ENCODE data around the gene ADGRG7.
A peak's percentile ranks its signal among the peaks of the same experiment; 100 is the strongest.
"Not testable (repeated sequence)": the region's sequence is repeated elsewhere in the genome, so short reads cannot be mapped to it uniquely, and the experiment has no call there.

The ADGRG7 gene, protein sequence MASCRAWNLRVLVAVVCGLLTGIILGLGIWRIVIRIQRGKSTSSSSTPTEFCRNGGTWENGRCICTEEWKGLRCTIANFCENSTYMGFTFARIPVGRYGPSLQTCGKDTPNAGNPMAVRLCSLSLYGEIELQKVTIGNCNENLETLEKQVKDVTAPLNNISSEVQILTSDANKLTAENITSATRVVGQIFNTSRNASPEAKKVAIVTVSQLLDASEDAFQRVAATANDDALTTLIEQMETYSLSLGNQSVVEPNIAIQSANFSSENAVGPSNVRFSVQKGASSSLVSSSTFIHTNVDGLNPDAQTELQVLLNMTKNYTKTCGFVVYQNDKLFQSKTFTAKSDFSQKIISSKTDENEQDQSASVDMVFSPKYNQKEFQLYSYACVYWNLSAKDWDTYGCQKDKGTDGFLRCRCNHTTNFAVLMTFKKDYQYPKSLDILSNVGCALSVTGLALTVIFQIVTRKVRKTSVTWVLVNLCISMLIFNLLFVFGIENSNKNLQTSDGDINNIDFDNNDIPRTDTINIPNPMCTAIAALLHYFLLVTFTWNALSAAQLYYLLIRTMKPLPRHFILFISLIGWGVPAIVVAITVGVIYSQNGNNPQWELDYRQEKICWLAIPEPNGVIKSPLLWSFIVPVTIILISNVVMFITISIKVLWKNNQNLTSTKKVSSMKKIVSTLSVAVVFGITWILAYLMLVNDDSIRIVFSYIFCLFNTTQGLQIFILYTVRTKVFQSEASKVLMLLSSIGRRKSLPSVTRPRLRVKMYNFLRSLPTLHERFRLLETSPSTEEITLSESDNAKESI

DNA sequence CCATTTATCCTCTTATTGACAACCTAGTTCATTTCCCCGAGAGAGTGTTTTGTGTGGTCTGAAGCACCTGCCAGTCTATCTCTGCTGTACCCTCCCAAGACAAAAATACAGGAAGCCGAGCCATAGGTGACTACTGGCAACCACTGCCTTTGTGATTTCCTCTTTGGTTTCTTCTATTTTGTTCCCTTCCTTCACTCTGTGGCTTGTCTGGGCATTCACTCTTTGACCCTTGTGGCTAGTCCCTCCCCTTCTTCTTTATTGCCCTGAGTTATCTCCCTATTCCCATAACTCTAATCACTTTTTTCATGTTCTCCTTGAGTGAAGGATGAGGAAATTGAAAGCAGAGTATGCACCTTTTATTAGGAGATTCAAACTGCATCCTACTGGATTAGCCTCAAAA, at the start of gene ADGRG7:
Gene ADGRG7, plus strand, starts transcription at position 297 of the 400 bp plus-strand sequence. CDS start 256 bp downstream, outside the sequence.
- no peak for DNase-seq (ENCODE audit: low spot score)

DNA sequence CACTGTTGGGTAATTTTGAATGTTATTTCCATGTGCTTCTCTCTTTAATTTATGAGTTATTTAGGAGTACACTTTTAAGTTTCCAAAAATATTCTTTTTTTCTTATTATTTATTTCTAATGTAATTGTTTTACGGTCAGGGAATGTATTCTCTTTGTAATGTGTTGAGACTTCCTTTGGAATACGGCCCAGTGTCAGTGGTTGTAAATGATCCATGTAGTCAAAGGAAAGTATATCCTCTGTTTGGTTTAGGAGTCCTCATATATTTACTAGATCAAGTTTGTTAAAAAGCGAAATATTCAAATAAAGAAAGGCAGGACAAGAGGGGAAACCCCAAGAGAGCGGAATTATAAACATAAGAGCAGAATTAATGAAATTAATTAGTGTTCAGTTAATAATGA, 49.0 kb upstream of the ADGRG7 start:
- no peak for DNase-seq (ENCODE audit: low spot score)

DNA sequence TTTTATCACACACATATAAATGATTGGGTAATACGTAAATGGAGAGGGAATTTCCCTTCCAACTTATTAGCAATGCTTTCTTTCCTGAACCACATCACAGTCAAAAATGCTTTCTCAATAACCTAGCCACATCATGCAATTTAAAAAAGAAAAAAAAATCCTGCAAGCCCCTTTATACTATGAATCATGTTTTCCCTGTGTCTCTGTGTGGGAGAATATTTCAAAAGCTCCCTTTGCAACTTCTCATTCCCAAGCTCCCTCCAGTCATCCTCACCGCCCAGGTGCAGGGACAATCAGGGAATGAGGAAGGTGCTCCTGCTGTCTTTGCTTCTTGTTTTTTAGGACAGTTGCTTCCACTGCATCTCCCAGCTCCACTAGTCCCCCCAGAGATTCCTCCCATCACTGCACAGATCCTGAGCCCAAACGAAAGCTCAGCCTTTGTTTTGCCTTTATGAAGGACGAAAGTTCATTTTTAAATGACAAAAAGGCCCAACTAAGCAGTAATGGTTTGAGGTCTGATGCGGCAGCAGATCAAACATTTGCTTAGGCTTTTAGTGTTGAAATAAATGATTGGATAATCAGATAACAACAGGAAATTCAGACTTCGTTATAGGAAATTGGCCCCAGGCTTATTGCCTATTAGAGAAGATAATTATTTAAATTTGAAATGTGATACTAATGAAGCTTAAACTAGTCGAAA, 47.8 kb upstream of the ADGRG7 start:
- no peak for DNase-seq (ENCODE audit: low spot score)

DNA sequence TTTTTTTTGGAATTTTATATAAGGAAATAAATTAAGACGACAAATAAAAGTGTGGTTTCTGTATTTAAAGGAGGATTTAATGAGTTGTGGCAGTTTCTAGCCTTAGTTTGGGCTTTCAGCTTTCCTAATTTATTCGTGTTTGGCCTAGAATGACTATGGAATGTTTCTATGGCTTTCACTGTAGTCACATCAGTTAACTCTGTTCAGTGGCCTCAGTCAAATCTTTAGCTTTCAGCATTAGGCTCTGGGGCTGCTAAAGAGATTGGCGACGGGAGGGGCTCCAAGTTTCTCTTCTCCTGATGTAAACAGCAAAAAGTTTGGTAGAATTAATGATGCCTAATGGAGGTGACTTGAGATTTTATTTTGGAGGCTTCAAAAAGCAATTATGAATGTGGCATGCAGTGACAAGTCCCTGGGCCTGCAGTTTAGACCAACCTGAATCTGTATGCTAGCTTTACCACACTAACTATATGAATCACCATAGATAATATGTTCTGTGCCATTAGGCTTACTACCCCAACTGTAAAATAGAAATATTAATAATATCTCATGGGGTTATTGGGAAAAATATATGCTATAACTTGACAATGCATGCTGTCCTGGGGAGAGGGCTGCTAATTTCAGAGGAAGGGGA, 47.1 kb upstream of the ADGRG7 start:
- no peak for DNase-seq (ENCODE audit: low spot score)

DNA sequence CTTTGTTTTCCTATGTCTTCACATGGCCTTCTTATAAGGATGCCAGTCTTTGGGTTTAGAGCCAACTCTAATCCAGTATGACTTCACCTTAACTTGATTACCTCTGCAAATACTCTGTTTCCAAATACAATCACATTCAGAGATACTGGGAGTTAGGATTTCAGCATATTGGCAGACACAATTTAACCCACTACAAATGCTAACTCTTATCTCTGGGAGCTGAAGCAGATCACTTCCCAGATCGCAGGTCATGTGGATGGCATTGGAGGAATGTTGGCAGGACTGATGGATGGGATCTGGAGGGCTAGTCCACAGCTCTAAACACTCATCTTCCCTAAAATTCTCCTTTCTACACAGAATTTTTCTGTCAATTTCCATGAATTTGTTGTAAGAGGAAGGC, 46.2 kb upstream of the ADGRG7 start:
- no peak for DNase-seq (ENCODE audit: low spot score)

DNA sequence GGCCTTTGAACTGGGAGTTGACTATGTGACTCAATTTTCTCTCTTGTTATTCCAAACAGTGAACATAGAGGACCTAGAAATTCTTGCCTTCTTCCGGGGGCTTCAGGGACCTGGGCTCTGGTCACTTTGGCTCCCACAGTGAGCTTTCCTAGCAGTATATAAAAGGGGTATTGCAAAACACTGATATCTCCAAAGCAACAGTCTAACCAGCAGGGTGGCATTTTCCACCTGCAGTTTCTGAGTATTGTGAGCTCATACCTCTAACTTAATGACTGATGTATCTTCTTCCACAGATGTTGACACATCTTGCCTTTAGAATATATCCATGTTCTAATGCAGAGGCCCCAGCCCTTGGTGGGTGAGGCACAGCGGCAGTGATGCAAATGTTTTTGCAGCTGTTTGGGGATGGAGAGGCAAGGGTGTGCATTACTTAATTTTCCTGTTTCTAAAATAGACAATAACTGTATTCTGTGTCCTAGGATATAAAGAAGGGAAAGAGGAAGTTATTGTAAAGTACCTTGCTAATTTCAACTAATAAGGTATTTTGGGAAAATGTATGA, 45.7 kb upstream of the ADGRG7 start:
- DNase-seq (ENCODE audit: low spot score): no peak

DNA sequence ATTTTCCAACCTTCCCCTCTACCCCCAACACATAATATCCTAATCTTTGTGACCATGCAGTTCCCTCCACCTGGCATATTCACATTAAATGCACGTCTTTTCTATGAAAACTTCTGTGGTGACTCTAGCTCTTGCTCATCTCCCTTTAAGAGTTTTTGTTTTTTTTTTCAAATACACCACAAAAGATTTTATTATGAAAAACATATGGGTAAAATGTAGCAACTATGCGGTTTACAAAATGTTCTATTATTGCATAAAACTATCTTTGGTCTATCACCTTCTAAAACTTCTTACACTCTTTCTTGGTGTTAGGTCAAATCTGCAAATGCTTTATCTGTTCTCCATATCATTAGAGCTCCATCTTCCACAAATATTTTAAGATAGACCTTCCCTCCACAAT, 38.6 kb upstream of the ADGRG7 start:
- DNase-seq (ENCODE audit: low spot score): no peak

DNA sequence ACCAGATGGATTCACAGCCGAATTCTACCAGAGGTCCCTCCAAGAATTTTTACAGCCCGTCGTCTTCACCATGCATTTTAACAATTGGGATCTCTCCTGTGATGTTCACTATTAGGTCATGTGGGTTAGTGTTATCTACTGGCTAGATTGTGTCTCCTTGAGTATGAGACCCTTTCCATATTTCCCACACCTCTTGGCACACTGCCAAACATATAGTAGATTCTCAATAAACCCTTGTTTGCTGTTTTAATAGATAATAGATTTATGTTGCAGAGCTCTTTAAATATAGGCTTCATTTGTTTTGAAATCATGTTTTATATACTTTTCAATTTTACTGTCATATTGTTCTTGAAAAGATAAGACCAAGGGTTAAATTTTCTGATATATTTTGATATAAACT, 34.9 kb upstream of the ADGRG7 start:
- no peak for DNase-seq (ENCODE audit: low spot score)

DNA sequence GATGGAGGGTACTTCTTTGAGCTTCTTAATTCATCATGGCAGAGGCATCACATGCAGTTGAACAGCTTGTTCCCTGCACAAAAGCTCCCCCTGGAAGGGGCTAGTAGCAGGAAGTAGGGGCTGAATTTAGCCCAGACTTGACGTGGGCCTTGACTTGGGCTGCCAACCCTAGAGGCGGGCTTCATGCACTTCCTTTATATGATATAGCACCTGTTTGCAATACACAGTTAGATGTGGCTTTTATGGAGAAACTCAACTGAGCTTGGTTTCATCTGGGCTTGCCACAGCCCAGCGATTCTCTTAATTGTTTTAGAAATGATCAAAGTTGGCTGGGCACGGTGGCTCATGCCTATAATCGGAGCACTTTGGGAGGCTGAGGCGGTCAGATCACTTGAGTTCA, 33.7 kb upstream of the ADGRG7 start:
- DNase-seq (ENCODE audit: low spot score): no peak

DNA sequence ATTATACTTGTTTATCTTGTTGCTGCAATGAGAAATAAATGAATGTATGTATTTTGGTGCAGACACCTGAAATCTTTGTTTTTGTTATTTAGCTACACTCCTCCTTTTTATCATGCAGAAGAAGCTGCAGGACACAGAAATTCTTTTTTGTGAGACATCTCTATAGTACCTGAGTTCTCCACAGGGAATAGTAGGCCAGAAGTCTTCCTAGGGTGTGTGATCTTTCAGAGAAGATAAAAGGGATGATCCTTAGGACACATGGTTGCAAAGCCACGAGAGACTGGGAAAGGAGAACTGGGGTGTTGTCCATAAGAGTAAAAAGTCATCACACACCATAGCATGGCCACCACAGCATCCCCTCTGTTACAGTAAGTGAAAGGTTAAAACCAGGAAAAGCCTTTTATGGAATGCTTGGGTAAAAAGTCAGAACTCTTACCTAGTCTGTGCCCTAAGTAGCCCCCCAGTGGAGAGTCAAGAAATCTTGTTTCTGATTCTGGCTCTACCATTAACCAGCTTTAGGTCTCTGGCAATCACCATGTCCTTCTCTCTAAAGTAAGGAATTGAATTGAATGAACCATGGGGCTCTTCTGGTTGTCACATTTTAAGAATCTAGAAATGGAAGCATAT, 31.9 kb upstream of the ADGRG7 start:
- DNase-seq (ENCODE audit: low spot score): no peak

DNA sequence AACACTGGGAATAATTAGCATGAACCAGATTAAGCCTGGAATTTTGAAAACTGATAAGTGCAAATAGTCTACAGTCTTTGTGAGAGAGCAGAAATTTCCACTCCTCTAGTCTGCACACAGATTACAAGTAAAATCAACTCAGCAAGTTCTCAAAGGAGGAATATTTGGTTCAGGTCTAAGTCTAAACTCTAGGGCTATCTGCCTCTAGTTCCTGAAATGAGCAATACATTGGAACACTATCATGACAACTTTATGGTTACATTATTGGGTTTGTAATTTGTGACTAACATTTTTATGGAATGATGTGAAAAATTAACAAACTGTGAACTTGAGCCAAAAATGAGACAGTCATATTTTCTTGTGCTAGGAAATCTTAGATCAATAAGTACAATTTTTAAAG, 30.8 kb upstream of the ADGRG7 start:
- DNase-seq (ENCODE audit: low spot score): no peak

DNA sequence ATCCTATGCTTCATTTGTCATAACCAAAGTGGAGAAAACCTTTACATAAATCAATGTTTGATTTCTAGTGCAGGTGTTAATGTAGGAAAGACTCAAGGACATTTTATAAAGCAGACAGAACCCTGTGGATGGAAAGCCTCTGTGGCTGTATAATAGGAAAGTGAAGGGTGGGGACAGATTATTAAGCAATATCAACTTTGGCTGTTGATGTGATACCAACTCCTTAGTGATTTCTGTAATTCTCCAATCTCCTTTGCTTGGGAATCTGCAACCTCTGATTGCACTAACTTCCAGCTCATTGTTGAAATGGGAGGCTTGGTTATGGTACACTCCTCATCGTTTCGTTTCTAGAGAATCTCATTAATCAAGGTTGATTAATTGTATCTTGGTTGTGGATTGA, 29.3 kb upstream of the ADGRG7 start:
- no peak for DNase-seq (ENCODE audit: low spot score)

DNA sequence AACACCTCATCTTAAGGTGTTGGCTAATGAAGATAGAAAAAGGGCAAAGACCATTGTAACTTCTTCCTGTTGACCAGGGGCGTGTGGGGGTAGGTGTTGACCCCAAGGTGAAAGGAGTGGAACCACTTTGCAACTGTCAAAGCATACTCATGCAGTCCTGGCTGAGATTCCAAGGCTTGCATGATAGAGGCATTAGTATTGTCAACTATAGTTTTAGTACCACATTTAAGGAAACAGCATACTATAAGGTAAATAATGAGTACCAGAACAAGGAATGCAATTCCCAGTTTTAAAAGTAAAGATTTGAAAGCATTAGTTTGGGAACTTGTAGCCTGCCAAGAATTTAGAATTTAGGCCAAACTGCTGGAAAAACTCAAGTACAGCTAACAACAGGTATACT, 27.8 kb upstream of the ADGRG7 start:
- DNase-seq (ENCODE audit: low spot score): no peak

DNA sequence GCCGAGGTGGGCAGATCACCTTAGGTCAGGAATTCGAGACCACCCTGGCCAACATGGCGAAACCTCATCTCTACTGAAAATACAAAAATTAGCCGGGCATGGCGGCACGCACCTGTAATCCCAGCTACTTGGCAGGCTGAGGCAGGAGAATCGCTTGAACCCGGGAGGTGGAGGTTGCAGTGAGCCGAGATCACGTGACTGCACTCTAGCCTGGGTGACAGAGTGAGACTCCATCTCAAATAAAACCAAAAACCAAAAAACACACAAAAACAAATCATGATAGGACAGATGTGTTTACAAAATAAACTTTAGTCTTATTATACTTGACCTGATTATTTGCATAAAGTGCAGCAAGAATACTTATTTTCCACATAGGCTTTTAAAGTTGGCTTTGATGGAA, 27.2 kb upstream of the ADGRG7 start:
- DNase-seq (ENCODE audit: low spot score): not testable (repeated sequence)

DNA sequence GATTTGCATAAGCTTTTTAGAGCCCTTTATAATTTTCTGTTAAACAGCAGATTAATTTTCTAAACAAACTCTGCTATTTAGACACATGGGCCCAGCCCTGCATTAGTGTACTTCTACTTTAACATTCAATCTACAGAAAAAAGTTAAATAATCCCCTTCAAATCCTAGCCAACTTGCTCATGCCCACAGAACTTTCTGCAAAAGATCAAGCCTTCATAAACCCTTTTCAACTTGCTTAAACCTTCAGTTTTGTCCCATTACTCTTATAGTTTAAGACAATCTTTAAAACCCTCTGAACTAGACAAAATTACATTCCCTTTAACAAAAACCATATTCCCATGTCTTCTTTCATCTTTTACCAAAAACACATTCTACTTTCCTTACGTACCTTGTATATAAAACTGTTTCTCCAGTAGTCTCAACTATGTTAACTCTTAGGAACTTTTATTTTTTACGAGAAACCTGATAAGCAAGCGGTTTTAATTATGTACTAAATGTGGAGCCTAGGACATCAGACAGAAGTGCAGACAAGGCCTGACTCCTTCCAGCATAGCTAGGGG, 25.2 kb upstream of the ADGRG7 start:
- DNase-seq (ENCODE audit: low spot score): no peak

DNA sequence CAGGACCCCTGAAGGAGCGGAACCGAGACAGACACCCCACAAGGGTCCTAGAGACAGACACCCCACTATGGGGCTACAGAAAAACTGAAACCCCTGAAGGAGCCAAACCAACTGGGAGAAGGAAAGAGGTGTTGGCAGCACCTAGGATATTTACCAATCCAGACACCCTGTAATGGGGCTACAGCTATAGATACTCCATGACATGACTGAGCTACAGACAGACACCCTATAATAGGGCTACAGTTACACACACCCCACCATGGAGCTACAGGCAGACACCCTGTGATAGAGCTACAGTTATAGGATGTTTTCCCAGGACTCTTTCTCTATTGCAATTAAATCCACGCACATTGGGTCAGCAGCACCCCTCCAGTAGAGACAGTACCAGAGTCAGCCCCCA, 22.6 kb upstream of the ADGRG7 start:
- no peak for DNase-seq (ENCODE audit: low spot score)

DNA sequence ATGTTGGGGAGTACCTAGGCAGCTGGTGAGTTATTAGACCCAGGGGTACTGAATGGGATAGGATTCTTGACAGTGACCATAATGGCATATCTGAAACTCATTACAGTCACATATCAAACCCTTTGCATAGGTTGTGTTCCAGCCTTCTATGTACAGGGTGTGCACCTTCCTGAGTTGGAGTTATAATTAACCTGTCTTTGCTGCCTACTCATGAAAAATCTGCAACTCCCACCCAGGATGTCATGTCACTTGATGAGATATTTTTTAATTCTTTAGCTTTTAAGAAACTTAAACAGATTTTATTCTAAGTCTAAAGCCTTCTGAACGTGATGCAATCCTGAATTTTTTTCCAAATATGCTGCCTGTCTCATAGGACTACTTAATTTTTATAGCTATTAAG, 21.1 kb upstream of the ADGRG7 start:
- DNase-seq (ENCODE audit: low spot score): no peak

DNA sequence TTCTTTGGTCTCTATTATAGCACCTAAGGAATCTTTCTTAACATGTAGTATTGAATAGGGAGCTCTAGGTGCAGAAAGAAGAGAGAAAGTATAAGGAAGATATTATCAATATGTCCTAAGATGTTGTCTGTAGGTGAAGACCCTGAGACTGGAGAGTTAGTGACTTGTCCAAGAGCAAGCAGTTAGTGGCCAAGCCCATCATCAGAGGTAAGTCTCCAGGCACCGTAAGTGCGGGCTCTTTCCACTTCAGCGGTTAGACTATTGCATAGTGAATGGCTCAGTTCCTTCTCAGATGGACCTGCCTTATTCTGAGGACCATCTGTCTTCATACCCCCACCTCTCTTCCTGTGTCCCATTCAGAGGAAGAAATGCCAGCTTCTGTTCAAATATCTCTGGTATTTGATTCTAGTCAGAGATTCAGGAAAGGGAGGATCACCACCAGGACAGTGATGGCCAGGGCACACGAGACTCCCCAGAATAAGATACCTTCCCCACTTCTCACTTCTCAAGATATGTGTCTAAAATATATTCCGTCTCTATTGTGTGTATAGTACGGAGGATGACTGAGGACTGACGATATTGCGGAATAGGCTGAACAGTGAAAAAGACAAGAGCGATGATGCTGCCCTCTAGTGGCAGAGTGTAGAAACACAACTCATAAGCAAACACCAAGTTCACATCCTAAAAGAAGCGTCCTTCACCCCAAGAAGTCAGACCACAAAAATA, 19.1 kb upstream of the ADGRG7 start:
- DNase-seq (ENCODE audit: low spot score): peak; percentile 66

DNA sequence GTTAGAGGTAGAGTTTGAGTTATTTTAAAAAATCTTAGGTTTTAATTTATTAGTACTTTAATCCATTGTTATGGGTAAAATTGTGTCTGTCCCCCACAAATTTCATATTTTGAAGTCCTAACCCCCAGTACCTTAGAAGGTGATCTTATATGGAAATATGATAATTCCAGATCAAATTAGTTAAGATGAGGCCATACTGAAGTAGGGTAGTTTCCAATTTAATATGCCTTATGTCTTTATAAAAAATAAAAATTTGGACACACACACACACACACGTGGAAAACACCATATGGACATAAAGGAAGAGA, 18.6 kb upstream of the ADGRG7 start:
- no peak for DNase-seq (ENCODE audit: low spot score)

DNA sequence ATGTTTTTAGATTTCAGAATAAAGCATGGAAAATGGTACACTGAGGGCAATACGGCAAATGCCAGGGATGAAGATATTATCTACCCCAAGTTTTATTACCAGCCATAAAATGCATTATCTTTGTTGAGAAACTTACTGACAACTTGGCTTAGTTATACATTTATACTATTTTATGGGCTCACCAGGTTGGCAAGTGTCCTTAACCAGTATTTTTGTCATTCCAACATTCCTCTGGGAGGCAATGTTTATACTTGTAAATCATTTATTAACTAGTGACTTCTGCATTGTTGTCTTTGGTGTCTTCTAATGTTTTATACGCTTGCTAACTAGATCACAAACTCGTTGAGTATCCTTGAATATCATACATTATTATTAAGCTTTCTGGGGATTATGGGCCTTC, 18.0 kb upstream of the ADGRG7 start:
- no peak for DNase-seq (ENCODE audit: low spot score)

Data from kidney capillary endothelial cell (primary cell).